HepG2 (cell line): ENCODE measurements around the gene ARMC8. TPM values are rescaled to one million over a fixed set of nuclear protein-coding genes. Genes with fewer than 3 reads are reported as not detected.

Source experiments
- ATF6 ChIP-seq: sonication (generic); formaldehyde crosslinking; conservative IDR thresholded peaks from 2 replicates; pipeline ENCODE4 v1.4.0; 2020; ENCODE audit warnings: missing genetic modification reagents
- KLF11 ChIP-seq: IDR thresholded peaks from 2 replicates; pipeline ENCODE4 v1.6.1; 2016; ENCODE audit warnings: missing compliant biosample characterization
- KMT2B ChIP-seq: IDR thresholded peaks from 2 replicates; pipeline ENCODE4 v1.6.1; 2016; ENCODE audit warnings: missing genetic modification reagents, missing compliant biosample characterization
- MYC ChIP-seq: sonication (generic); formaldehyde crosslinking; IDR thresholded peaks from 2 replicates; pipeline ENCODE4 v1.9.0; 2021; ENCODE audit warnings: missing genetic modification reagents, borderline replicate concordance
- SETDB1 ChIP-seq: sonication (generic); formaldehyde crosslinking; IDR thresholded peaks from 2 replicates; pipeline ENCODE4 v1.5.1; 2020; ENCODE audit warnings: missing genetic modification reagents, mild to moderate bottlenecking, borderline replicate concordance
- SNAI1 ChIP-seq: sonication (generic); formaldehyde crosslinking; IDR thresholded peaks from 2 replicates; pipeline ENCODE4 v1.5.0; 2020; ENCODE audit warnings: mild to moderate bottlenecking, missing genetic modification reagents, borderline replicate concordance
- SOX6 ChIP-seq, 2 experiments: fragments of 450-650 bp in 1 of 2; sonication (generic) in 1 of 2; formaldehyde crosslinking in 1 of 2; IDR thresholded peaks; 2 replicates each; pipeline versions ENCODE4 v1.4.0 to v1.6.1; 2017 to 2020; ENCODE audit warnings: antibody characterized with exemption in 1 of 2, mild to moderate bottlenecking in 1 of 2, missing genetic modification reagents in 1 of 2
- ZBED4 ChIP-seq: sonication (generic); formaldehyde crosslinking; IDR thresholded peaks from 2 replicates; pipeline ENCODE4 v1.4.0; 2020; ENCODE audit warnings: missing genetic modification reagents, borderline replicate concordance
- ZFYVE20 ChIP-seq: sonication (generic); formaldehyde crosslinking; IDR thresholded peaks from 2 replicates; pipeline ENCODE4 v1.8.0; 2023; ENCODE audit warnings: low read depth, mild to moderate bottlenecking, moderate library complexity, missing genetic modification reagents, borderline replicate concordance
- ZNF124 ChIP-seq: sonication (generic); formaldehyde crosslinking; IDR thresholded peaks from 2 replicates; pipeline ENCODE4 v1.4.0; 2020; ENCODE audit warnings: missing genetic modification reagents
- polyA plus RNA-seq, 8 experiments: library from polyadenylated mRNA; depleted of rRNA in 3 of 8; stranded (reverse) in 7 of 8; unstranded in 1 of 8; fragments of >200 nt; fragmentation: Illumina TruSeq in 4 of 8; extraction: Trizol in 4 of 8; gene quantifications; 2 replicates each; pipeline versions ENCODE4 v1.2.1 to v1.2.3, GENCODE V29; 2011 to 2016; ENCODE audit warnings: low read depth in 4 of 8, missing spikeins in 1 of 8, mixed read lengths in 1 of 8; ENCODE audit not compliant: insufficient read depth in 1 of 8
- total RNA-seq, 5 experiments: library from RNA; depleted of rRNA; stranded (reverse); fragments of >200 nt; fragmentation: Illumina TruSeq; extraction: Trizol; gene quantifications; 2 replicates each; pipeline ENCODE4 v1.2.3, GENCODE V29; 2016; ENCODE audit warnings: low read depth in 1 of 5

Gene ARMC8
- total and polyA plus RNA-seq, 2 of the 13 experiments (the other 11 are each of a cell fraction or from before 2014, with no cell fraction given), result 38.9 to 55.3 TPM

GRCh38 chr3:138259126-138259525, 72.0 kb downstream of the ARMC8 start (continued):
- TF ChIP-seq ZNF124 (CRISPR knock-in tag) (no peak), SOX6 (IDR thresholded peaks at IDR 0.05) (no peak), SOX6 (CRISPR knock-in tag; IDR thresholded peaks at IDR 0.05) (no peak), SNAI1 (CRISPR knock-in tag) (no peak), ZBED4 (CRISPR knock-in tag) (no peak), KMT2B (CRISPR knock-in tag) (no peak), ATF6 (no peak), KLF11 (CRISPR knock-in tag) (no peak), MYC (CRISPR knock-in tag) (no peak), SETDB1 (no peak), ZFYVE20 (CRISPR knock-in tag) (no peak)
